ENCODE data around the gene CLDND1.

- TF ChIP-seq, protein P1, sequence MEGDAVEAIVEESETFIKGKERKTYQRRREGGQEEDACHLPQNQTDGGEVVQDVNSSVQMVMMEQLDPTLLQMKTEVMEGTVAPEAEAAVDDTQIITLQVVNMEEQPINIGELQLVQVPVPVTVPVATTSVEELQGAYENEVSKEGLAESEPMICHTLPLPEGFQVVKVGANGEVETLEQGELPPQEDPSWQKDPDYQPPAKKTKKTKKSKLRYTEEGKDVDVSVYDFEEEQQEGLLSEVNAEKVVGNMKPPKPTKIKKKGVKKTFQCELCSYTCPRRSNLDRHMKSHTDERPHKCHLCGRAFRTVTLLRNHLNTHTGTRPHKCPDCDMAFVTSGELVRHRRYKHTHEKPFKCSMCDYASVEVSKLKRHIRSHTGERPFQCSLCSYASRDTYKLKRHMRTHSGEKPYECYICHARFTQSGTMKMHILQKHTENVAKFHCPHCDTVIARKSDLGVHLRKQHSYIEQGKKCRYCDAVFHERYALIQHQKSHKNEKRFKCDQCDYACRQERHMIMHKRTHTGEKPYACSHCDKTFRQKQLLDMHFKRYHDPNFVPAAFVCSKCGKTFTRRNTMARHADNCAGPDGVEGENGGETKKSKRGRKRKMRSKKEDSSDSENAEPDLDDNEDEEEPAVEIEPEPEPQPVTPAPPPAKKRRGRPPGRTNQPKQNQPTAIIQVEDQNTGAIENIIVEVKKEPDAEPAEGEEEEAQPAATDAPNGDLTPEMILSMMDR (conservative IDR thresholded peaks at IDR 0.05; ENCODE audit: low read depth in 2 of 2) = no peak
- TF ChIP-seq POLR2AphosphoS5 (IDR thresholded peaks at IDR 0.05; ENCODE audit: low read depth) = peak; percentile 87
- no peak for TF ChIP-seq EZH2phosphoT487 (IDR thresholded peaks at IDR 0.05; ENCODE audit: unreplicated experiment)
- TF ChIP-seq ZNF331 (CRISPR knock-in tag; IDR thresholded peaks at IDR 0.05; ENCODE audit: low read depth) = no peak
- TF ChIP-seq, protein P2, sequence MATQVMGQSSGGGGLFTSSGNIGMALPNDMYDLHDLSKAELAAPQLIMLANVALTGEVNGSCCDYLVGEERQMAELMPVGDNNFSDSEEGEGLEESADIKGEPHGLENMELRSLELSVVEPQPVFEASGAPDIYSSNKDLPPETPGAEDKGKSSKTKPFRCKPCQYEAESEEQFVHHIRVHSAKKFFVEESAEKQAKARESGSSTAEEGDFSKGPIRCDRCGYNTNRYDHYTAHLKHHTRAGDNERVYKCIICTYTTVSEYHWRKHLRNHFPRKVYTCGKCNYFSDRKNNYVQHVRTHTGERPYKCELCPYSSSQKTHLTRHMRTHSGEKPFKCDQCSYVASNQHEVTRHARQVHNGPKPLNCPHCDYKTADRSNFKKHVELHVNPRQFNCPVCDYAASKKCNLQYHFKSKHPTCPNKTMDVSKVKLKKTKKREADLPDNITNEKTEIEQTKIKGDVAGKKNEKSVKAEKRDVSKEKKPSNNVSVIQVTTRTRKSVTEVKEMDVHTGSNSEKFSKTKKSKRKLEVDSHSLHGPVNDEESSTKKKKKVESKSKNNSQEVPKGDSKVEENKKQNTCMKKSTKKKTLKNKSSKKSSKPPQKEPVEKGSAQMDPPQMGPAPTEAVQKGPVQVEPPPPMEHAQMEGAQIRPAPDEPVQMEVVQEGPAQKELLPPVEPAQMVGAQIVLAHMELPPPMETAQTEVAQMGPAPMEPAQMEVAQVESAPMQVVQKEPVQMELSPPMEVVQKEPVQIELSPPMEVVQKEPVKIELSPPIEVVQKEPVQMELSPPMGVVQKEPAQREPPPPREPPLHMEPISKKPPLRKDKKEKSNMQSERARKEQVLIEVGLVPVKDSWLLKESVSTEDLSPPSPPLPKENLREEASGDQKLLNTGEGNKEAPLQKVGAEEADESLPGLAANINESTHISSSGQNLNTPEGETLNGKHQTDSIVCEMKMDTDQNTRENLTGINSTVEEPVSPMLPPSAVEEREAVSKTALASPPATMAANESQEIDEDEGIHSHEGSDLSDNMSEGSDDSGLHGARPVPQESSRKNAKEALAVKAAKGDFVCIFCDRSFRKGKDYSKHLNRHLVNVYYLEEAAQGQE (IDR thresholded peaks at IDR 0.05; ENCODE audit: unreplicated experiment) = no peak
- TF ChIP-seq EZH2 (IDR thresholded peaks at IDR 0.05; ENCODE audit: low read depth, unreplicated experiment) = no peak
- TF ChIP-seq STAT1 (IDR thresholded peaks at IDR 0.05; ENCODE audit: unreplicated experiment) = no peak
- peak; percentile 79 for TF ChIP-seq CREB1 (CRISPR knock-in tag; IDR thresholded peaks at IDR 0.05; ENCODE audit: low read depth)
- TF ChIP-seq JUNB (IDR thresholded peaks at IDR 0.05; ENCODE audit: unreplicated experiment) = no peak
- TF ChIP-seq ZNF114 (CRISPR knock-in tag; IDR thresholded peaks at IDR 0.05) = no peak
- TF ChIP-seq NANOG (IDR thresholded peaks at IDR 0.05; ENCODE audit: borderline replicate concordance) = no peak
- TF ChIP-seq, protein P3, sequence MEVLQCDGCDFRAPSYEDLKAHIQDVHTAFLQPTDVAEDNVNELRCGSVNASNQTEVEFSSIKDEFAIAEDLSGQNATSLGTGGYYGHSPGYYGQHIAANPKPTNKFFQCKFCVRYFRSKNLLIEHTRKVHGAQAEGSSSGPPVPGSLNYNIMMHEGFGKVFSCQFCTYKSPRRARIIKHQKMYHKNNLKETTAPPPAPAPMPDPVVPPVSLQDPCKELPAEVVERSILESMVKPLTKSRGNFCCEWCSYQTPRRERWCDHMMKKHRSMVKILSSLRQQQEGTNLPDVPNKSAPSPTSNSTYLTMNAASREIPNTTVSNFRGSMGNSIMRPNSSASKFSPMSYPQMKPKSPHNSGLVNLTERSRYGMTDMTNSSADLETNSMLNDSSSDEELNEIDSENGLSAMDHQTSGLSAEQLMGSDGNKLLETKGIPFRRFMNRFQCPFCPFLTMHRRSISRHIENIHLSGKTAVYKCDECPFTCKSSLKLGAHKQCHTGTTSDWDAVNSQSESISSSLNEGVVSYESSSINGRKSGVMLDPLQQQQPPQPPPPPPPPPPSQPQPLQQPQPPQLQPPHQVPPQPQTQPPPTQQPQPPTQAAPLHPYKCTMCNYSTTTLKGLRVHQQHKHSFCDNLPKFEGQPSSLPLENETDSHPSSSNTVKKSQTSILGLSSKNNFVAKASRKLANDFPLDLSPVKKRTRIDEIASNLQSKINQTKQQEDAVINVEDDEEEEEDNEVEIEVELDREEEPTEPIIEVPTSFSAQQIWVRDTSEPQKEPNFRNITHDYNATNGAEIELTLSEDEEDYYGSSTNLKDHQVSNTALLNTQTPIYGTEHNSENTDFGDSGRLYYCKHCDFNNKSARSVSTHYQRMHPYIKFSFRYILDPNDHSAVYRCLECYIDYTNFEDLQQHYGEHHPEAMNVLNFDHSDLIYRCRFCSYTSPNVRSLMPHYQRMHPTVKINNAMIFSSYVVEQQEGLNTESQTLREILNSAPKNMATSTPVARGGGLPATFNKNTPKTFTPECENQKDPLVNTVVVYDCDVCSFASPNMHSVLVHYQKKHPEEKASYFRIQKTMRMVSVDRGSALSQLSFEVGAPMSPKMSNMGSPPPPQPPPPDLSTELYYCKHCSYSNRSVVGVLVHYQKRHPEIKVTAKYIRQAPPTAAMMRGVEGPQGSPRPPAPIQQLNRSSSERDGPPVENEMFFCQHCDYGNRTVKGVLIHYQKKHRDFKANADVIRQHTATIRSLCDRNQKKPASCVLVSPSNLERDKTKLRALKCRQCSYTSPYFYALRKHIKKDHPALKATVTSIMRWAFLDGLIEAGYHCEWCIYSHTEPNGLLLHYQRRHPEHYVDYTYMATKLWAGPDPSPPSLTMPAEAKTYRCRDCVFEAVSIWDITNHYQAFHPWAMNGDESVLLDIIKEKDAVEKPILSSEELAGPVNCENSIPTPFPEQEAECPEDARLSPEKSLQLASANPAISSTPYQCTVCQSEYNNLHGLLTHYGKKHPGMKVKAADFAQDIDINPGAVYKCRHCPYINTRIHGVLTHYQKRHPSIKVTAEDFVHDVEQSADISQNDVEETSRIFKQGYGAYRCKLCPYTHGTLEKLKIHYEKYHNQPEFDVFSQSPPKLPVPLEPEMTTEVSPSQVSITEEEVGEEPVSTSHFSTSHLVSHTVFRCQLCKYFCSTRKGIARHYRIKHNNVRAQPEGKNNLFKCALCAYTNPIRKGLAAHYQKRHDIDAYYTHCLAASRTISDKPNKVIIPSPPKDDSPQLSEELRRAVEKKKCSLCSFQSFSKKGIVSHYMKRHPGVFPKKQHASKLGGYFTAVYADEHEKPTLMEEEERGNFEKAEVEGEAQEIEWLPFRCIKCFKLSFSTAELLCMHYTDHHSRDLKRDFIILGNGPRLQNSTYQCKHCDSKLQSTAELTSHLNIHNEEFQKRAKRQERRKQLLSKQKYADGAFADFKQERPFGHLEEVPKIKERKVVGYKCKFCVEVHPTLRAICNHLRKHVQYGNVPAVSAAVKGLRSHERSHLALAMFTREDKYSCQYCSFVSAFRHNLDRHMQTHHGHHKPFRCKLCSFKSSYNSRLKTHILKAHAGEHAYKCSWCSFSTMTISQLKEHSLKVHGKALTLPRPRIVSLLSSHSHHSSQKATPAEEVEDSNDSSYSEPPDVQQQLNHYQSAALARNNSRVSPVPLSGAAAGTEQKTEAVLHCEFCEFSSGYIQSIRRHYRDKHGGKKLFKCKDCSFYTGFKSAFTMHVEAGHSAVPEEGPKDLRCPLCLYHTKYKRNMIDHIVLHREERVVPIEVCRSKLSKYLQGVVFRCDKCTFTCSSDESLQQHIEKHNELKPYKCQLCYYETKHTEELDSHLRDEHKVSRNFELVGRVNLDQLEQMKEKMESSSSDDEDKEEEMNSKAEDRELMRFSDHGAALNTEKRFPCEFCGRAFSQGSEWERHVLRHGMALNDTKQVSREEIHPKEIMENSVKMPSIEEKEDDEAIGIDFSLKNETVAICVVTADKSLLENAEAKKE (CRISPR knock-in tag; IDR thresholded peaks at IDR 0.05) = no peak
- TF ChIP-seq, protein P4, sequence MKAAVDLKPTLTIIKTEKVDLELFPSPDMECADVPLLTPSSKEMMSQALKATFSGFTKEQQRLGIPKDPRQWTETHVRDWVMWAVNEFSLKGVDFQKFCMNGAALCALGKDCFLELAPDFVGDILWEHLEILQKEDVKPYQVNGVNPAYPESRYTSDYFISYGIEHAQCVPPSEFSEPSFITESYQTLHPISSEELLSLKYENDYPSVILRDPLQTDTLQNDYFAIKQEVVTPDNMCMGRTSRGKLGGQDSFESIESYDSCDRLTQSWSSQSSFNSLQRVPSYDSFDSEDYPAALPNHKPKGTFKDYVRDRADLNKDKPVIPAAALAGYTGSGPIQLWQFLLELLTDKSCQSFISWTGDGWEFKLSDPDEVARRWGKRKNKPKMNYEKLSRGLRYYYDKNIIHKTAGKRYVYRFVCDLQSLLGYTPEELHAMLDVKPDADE (IDR thresholded peaks at IDR 0.05) = peak; percentile 97
Measured at GRCh38 chr3:98522544-98523281, at the start of gene CLDND1.

Measured in GM23338 (cell line).